Fibroblast of gingiva (primary cell): Measurements from ENCODE around the gene UQCR11.

Experiments
- DNase-seq: peaks from one replicate; pipeline ENCODE4 v3.0.0-alpha.2; 2011; ENCODE audit warnings: low read depth

UQCR11 gene

DNA sequence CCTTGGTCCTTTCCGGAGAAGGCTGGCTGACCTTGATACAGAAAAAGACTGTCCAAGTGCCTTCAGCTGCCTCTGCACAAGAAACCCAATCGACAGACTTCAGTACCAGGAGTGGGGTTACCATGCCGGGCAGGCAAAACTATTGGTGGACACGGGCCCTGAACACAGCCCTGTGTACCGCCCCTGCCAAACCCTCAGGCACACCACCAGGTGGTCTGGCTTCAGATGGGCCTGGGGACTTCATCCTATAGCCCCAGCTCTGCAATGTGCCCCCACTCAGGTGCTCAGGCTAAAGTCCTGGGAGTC, 29.6 kb upstream of the UQCR11 start:
- no peak for DNase-seq

DNA sequence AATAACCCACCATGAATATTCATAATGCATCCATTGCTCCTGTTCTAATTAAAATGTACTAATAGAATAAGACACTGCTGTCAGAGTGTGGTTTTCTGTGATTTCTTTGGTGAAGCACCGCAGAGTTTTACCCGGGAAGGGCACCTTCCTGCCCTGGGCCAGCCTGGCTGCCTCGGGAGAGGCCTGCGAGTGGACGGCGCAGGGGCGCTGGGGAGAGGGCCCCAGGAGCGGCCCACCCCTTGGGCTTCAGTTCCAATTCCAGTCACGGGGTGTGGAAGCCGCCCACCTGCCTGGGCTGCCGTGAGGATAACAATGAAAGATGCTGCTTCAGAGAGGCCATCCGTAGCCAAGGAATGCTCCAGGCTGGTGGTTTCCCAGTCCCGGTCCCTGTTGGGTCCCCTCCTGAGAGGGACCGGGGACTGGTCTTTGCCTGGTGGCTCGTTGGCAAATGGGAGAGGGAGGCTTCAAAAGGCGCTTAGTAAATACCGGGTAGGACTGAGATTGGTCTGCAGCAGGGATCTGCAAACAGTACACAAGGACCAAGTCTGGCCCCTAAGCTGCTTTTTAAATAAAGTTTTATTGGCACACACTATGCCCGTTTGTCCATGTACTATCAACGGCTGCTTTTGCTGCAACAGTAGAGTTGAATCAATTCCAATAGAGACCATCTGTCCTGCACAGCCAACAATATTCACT, 29.1 kb upstream of the UQCR11 start:
- no peak for DNase-seq

DNA sequence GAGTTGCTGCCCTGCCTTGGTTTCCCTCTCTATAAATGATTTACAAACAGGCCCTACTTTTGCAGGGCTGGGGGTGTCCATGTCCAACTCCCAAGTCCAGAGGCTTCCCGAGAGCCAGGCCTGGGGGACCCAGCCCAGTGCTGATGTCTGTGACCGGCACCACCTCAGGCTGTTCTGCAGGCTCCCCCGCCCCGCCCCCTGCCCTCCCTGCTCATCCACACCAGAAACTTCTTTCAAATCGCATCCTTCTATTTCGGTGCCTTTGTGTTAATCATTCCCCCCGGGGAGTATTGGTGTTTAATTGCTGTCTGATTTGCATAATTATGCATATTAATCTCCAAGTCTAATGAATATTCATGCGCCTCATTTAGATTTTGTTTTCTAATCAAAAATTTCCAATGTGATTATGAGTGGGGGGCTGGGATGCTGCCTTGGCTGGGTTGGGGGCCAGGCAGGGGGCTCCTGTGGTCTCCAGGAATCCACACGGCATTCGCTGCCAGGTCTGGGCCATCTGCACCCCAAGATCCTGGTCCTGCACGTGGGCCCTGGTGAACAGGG, 28.1 kb upstream of the UQCR11 start:
- DNase-seq, result no peak

DNA sequence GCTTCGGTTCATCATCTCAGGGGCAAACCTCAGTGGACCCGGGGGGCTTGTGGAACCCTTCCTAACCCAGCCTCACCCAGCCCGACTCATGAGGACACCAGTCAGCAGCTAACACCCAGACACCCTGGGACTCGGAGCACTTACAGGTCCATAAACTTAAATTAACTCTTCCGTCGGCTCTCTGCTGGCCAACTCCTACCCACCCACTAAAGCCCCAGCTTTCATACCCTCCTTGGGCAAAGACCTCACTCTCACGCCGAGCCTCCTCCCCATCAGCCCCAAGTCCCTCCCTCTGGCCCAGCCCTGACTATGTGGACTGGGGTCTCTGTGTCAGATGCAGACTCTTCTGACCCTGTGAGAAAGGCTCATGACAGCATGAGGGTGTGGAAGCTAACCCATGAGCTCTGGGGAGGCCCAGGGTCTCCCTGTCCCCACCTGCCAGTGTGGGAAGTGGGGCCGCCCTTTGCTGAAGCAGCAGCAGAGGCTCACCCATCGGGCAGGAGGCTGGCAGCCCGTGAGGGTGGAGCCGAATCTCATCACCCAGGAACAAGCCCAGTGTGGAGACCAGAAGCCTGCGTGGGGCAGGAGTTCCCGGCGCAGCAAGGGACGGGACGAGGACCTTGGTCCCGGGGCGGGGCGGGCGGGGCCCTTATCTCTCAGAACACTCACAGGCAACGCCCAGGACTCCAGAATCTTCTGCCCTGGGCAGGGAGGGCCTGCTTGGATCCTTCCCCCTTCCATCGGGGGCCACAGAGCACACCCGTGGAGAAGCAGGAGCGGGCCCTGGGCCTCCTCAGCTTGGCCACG, 27.4 kb upstream of the UQCR11 start:
- DNase-seq, result no peak

DNA sequence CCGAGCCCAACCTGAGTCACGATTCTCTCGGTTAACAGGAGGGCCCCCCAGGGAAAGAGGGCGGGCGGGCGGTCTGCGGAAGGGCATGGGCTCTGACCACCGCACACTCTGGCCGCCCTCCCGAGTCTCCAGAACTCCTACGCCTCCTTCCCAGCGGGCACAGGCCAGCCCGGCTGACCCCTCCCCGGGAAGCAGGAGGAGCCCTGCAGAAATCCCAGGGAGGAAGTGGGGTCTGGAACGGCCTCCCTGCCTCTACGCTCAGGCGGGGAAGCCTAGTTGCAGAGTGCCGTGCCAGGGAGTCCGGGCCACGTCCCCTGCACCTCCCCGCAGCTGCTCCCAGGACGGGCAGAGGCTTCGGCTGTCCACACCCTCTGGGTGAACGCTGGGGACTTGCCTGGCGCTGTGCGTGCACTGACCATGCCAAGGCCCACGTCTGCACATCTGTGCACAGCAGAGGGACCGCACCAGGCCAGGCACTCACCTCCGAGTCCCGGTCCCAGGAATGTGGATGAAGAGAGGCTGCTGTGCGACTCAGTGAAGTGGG, 26.4 kb upstream of the UQCR11 start:
- no peak for DNase-seq

DNA sequence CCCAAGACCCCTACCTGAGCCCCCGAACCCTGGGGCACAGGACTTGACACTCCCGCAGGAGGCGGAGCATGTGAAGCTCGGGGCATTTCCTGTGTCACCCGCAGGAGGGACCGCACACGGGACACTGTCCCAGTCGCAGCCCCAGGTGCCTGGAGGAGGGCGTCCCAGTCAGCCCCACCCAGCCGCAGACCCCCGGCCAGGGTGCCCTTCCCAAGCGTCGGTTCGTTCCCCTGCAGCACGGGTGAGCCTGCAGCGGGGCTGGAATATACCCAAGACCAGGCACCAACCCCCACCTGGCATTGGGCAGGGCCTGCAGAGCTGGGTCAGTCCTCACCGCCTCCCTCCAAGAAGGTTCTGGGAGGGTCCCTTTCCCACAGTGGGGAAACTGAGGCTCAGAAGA, 25.5 kb upstream of the UQCR11 start:
- DNase-seq, result no peak

DNA sequence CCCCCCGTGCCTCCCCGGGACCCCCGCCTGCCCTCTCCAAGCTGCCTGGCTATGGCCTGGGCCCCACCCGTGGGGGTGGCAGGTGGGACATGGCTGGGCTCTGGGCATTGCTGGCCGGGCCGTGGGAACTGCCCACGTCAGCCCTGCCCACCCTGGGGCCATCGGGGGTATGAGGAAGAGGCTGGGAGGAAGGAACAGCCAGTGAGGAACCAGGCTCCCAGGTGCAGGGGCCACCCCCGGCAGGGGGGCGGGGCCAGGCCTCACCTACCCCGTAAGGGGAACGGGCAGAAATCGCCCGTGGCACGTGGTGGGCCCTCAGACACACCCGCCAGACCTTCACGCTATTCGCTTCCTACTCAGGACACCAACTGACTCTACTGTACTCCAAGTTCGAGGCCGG, 24.8 kb upstream of the UQCR11 start:
- DNase-seq, result no peak

DNA sequence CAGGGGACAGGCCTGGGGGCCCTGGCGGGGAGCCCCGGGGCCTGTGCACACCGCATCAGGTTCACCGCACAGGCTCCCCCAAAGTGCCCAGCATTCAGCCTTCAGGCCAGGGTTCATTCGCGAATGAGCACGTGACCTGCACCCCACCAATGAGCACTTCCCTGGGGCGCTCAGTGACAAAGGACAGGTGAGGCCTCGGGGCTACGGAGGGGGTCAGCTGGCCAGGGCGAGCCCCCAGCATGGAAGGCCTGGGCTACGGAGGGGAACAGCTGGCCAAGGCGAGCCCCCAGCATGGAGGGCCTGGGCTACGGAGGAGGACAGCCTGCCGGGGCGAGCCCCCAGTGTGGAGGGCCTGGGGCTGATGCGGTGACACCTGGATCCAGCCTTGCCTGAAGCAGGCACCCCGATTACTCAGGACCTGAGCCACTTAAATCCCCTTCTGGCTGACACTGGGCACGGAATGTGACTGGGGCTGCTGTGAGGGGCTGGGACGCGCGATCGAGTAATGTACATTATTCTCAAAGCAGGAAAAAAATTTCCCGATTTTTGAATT, 24.1 kb upstream of the UQCR11 start:
- no peak for DNase-seq

DNA sequence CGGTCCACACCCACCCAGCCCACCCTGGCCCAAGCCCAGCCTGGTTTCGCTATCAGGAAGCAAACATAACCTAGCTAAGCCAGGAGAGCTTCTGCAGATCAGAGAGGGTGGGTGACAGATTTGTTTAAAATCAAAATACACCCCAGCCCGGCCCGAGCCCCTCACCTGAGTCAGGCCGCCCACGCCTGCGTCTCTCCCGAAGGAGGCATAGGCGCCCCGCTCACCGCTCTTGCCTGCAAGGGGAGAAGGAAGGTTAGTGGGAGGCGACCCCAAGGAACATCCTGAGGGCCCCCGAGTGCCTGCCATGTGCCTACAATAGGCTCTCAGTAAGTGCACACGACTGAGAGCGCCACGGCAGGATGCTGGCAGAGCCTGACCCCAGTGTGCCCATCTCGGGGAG, 21.9 kb upstream of the UQCR11 start:
- no peak for DNase-seq

DNA sequence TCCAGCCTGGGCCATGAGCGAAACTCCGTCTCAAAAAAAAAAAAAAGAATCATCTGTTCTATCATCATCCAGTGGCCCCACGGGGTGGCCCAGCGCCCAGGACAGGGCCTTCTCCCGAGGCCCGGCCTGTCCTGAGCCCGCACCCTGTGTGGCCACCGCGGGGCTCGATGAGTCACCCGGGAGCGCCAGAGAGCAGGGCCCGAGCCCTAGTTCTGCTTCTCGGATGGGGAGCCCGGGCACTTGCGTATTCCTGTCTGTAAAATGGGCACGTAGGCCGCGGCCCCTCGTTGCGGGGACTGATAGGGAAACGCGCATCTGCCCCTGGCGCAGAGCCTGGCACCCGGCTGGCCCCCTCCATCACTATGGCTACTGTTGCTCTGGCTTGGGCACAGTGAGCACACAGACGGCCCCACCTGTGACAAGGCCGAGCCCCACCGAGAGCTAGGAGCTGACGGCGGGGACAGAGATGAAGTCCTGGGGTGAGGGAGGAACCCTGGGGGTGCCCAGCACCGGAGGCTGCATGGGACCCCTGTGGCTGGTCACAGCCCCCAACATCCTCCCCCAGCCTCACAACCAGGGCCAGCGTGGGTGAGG, 21.3 kb upstream of the UQCR11 start:
- no peak for DNase-seq

DNA sequence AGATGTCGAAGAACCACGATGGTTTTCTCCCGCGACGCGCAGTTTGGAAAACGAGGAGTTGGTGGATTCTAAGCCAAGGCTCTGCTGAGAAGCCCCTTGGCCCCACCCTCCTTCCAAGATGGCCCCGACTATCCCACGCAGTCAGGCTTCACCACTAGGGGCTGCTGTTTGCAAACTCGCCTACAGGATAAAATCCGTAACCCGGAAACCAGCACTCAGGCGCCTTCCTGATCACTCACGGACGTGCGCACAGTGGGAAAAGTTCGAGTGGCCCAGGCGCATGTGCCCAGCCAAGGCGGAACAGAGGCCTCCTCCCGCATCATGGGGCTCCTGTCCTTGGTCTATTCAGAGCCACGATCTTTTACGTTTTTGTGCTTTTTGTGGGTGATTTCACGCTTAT, 19.2 kb upstream of the UQCR11 start:
- DNase-seq, result peak; percentile 37

DNA sequence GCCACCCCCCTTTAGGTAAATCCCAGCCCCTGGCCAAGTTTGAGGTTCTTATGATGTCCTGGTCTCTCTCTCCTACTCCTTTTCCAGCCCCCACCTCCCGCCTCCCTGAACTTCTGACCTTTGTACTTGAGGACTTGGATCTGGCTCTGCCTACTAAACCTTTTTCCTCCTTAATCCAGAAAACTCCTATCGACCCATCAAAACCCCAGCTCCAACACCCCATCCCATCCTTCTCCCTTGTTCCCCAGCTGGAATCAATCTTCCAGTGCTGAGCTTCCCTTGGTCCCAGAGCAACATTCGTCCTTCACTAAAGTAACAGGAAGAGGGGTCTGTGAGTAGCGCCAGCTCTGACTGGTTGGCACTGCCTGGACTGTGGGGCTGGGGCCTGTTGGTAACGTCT, 17.3 kb upstream of the UQCR11 start:
- no peak for DNase-seq

DNA sequence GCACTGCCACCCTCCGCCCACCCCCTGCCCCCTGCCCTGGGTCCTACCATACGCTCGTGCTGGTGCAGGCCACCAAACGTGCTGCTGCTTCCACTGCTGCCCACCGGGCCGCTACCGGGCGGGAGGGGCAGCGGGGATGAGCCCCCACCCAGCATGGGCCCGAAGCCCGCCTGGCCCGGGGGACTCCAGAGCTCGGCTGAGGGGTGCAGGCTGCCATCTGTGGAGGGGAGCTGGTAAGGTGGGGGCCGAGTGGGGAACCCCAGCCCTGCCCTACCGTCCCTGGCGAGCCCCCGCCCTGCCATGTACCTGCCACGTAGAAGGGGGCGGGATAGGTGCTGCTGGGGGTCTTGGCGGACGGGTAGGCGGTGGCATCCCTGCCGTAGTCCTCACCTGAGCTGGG, 16.7 kb upstream of the UQCR11 start:
- no peak for DNase-seq

DNA sequence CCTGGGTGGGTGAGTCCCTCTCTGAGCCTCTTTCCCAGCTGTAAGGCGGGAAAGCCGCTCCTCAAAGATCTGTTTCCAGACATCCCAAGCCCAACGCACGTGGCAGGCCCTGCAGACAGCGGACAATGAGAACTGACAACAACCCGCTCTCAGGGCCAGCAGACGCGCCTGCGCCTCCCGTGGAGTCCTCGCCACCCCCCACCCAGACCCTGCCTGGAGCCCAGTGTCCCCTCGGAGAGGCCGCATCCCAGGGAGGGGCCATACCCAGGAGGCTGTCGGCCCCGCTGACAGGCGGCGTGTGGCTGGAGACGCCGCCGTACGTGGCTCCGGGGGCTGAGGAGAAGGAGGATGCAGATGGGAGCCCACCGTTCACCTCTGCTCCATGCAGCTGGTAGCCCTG, 16.3 kb upstream of the UQCR11 start:
- DNase-seq, result no peak

DNA sequence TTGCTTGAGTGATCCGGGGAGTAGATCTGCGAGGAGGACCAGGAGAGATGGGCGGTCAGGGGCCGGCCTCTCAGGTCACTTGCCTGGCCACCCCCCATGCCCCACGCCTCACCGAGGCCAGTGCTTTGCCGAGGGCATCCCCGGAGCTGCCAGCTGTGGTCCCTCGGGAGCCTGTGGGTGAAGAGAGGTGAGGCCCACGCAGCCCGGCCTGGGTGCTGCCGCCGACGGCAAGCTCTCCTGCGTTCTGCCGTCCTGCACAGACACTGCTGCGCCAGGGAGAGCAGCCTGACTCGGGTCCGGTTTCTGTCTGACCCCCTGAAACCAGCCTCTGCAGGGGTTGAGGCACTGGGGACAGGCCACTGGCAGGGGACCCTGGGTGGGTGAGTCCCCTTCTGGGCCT, 15.8 kb upstream of the UQCR11 start:
- DNase-seq, result no peak

DNA sequence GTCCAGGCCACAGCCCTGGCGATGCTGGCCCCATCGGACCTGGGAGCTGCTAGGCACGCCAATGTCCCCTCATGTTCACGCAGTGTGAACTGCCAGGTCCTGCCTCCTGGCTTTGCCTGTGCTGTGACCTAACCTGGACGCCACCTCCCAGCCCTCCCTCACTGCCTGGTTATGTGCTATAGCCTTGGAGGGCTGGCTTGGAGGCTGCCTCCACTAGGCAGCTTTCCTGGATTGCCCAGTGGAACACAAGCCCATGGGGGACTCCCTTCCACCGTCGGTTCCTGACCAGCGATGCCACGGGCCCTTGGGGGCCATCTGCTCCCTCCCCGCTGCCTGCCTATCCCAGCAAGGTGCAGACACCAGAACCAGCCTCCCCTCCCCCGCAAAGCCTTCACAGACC, 15.2 kb upstream of the UQCR11 start:
- no peak for DNase-seq

DNA sequence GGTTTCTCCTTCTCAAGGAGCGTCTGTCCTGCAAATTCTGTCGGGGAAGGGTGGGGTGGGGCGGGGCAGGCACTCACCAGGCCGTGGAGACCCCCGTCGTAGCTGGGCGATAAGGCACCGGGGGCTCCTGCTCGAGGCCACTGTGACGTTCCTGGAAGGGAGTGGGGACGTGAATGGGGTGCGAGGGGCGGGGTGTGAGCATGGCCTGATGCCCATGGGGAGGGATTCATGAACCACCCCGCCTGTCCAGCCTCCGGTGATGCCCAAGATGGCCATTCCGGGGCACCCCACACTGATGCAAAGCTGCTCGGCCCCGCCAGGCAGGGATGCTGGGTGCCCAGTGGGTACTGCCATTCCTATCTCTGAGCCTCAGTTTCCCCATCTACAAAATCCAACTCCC, 14.4 kb upstream of the UQCR11 start:
- DNase-seq, result no peak

DNA sequence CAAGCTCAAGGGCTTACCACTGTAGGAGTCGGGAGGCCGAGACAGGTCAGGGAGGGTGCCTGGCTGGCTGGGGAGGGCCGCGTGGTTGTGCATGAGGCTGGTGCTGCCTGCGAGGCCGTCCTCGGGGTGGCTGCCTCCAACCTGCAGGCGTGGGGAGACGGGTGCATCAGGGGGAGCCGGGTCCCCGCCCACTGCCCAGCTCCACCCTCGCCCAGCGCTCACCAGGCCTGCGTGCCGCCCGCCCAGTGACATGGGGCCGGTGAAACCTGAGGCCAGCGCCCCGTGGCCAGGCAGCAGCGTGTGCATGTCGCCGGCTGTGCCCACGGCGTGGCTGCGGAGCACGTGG, 13.8 kb upstream of the UQCR11 start:
- no peak for DNase-seq

DNA sequence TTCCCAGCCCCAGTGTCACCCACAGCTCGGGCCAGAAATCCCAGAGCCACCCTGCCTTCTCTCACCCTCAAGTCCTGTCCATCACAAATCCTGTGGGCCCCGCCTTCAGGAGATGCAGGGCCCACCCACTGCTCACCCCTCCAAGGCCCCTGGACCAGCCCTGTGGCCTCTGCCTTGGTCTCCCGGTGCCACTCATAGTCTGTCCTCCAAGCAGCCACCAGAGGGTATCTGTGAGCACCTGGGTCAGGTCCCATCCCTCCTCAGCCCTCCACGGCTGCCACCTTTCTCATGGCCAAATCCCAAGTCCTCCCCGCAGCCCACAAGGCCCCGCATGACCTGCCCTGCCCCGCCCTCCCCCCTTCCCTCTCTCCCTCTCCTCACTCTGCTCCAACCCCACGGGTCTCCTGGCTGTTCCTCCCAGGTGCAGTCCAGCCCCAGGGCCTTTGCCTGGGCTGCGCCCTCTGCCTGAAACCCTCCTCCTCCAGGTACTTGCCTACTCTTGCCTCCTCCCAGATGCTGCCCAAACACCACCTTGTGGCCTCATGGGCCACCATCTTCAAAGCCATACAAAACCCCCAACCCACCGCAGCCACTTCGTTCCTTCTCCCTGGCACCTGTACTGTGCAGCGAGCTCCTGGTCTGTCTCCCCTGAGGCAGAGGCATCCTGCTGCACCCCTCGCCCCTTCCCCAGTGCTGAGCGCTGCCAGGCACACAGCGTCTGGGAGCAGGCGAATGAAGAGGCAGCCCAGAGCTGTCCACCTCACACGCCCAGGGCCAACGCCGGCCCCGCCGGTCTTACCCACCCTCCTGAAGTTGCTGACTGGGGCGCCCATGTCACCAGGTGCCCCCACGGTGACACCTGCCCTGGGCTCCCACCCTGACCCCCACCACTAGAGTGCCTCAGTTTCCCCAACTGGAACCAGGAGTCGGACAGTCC, 13.2 kb upstream of the UQCR11 start:
- no peak for DNase-seq

DNA sequence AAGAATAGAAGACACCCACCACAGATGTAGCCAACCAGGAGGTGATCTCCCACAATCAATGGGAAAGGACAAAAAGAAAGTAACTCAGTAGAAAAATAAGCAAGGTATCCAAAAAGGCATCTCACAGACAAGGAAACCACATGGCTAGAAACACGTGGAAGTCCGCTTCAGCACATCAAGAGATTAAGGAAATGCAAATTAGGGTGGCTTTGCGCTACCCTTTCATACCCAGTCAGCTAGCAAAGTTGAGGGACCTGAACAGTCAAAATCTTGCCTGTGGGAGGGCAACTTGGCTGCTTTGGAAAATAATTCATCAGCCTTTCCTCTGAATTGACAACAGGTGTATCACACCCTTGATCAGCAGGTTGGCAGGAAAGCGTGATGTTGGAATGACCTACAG, 11.6 kb upstream of the UQCR11 start:
- DNase-seq, result no peak

DNA sequence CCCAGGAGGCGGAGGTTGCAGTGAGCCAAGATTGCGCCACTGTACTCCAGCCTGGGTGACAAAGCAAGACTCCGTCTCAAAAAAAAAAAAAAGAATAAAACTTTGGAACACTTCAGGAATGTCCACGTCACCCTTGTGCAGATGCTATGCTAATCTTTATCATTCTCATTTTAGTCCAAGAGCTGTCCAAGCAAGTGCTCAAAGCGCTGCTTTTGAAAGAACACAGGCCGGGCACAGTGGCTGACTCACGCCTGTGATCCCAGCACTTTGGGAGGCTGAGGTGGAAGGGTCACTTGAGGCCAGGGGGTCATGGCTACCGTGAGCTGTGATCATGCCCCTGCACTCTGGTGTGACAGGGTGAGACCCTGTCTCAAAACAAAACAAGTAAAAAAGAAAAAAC, 11.1 kb upstream of the UQCR11 start:
- DNase-seq, result peak; percentile 20
